HepG2 (cell line): ENCODE data around the gene SLC41A3. TPM values are rescaled to one million over a fixed set of nuclear protein-coding genes. Genes with fewer than 3 reads are reported as not detected.

Source experiments
- ATF3 ChIP-seq: sonication (generic); formaldehyde crosslinking; IDR thresholded peaks from 2 replicates; pipeline ENCODE4 v1.4.0; 2020; ENCODE audit warnings: missing genetic modification reagents
- ATF7-NPFF ChIP-seq: sonication (generic); formaldehyde crosslinking; IDR thresholded peaks from 2 replicates; pipeline ENCODE4 v1.8.1; 2023; ENCODE audit warnings: mild to moderate bottlenecking, low read depth, missing genetic modification reagents, moderate library complexity
- DR1 ChIP-seq: sonication (generic); formaldehyde crosslinking; IDR thresholded peaks from 2 replicates; pipeline ENCODE4 v1.8.0; 2021; ENCODE audit warnings: mild to moderate bottlenecking, missing genetic modification reagents, inconsistent platforms
- FOSL2 ChIP-seq: sonication (generic); formaldehyde crosslinking; IDR thresholded peaks from 2 replicates; pipeline ENCODE4 v1.4.0; 2020; ENCODE audit warnings: missing genetic modification reagents
- MTERF4 ChIP-seq: sonication (generic); formaldehyde crosslinking; IDR thresholded peaks from 2 replicates; pipeline ENCODE4 v1.8.0; 2023; ENCODE audit warnings: mild to moderate bottlenecking, missing genetic modification reagents
- NFYB ChIP-seq: sonication (generic); formaldehyde crosslinking; IDR thresholded peaks from 2 replicates; pipeline ENCODE4 v1.4.0; 2020; ENCODE audit warnings: missing genetic modification reagents
- POLR2A ChIP-seq, 2 experiments: IDR thresholded peaks; 2 replicates each; pipeline ENCODE4 v1.6.1; 2011; ENCODE audit warnings: low read depth in 2 of 2, low read length in 2 of 2, mild to moderate bottlenecking in 1 of 2, moderate library complexity in 1 of 2; ENCODE audit not compliant: insufficient read depth in 1 of 2
- STAG1 ChIP-seq: sonication (generic); formaldehyde crosslinking; IDR thresholded peaks from 2 replicates; pipeline ENCODE4 v1.4.0; 2020; ENCODE audit warnings: missing genetic modification reagents
- THYN1 ChIP-seq: sonication (generic); formaldehyde crosslinking; IDR thresholded peaks from 2 replicates; pipeline ENCODE4 v1.8.1; 2023; ENCODE audit warnings: low read depth, mild to moderate bottlenecking, moderate library complexity, missing genetic modification reagents, borderline replicate concordance
- UBTF ChIP-seq: sonication (generic); formaldehyde crosslinking; IDR thresholded peaks from 2 replicates; pipeline ENCODE4 v1.4.0; 2020; ENCODE audit warnings: mild to moderate bottlenecking, missing genetic modification reagents
- ZNF503 ChIP-seq: sonication (generic); formaldehyde crosslinking; IDR thresholded peaks from 2 replicates; pipeline ENCODE4 v1.4.0; 2020; ENCODE audit warnings: missing genetic modification reagents
- ZNF687 ChIP-seq: sonication (generic); formaldehyde crosslinking; IDR thresholded peaks from 2 replicates; pipeline ENCODE4 v1.5.1; 2020; ENCODE audit warnings: mild to moderate bottlenecking, missing genetic modification reagents, moderate library complexity
- ZNF691 ChIP-seq: sonication (generic); formaldehyde crosslinking; IDR thresholded peaks from 2 replicates; pipeline ENCODE4 v1.4.0; 2020; ENCODE audit warnings: missing genetic modification reagents, low read depth, mild to moderate bottlenecking, borderline replicate concordance
- ZNF720 ChIP-seq: sonication (generic); formaldehyde crosslinking; IDR thresholded peaks from 2 replicates; pipeline ENCODE4 v1.4.0; 2020; ENCODE audit warnings: missing genetic modification reagents
- polyA plus RNA-seq, 8 experiments: library from polyadenylated mRNA; depleted of rRNA in 3 of 8; stranded (reverse) in 7 of 8; unstranded in 1 of 8; fragments of >200 nt; fragmentation: Illumina TruSeq in 4 of 8; extraction: Trizol in 4 of 8; gene quantifications; 2 replicates each; pipeline versions ENCODE4 v1.2.1 to v1.2.3, GENCODE V29; 2011 to 2016; ENCODE audit warnings: low read depth in 4 of 8, missing spikeins in 1 of 8, mixed read lengths in 1 of 8; ENCODE audit not compliant: insufficient read depth in 1 of 8
- total RNA-seq, 5 experiments: library from RNA; depleted of rRNA; stranded (reverse); fragments of >200 nt; fragmentation: Illumina TruSeq; extraction: Trizol; gene quantifications; 2 replicates each; pipeline ENCODE4 v1.2.3, GENCODE V29; 2016; ENCODE audit warnings: low read depth in 1 of 5

SLC41A3 gene
- total and polyA plus RNA-seq, 2 of the 13 experiments (the other 11 are each of a cell fraction or from before 2014, with no cell fraction given) = 26.0 to 71.1 TPM

- TF ChIP-seq ZNF687 (CRISPR knock-in tag) = peak; percentile 91
- no peak for TF ChIP-seq THYN1 (CRISPR knock-in tag)
- no peak for TF ChIP-seq ZNF720 (CRISPR knock-in tag)
- TF ChIP-seq ATF3 (CRISPR knock-in tag) = peak; percentile 49; the same call in 1 of the 2 replicates
- TF ChIP-seq POLR2A (IDR thresholded peaks at IDR 0.05; ENCODE audit: insufficient read depth in 1 of 2, low read depth in 2 of 2, low read length in 2 of 2) = 0 out of 4 replicates have a peak, but pooled peaks of 1 of the 2 experiments have one; percentile 32
- TF ChIP-seq NFYB (CRISPR knock-in tag) = no peak
- TF ChIP-seq MTERF4 (CRISPR knock-in tag) = 0 out of 2 replicates have a peak, but pooled peaks have one; percentile 37
- 0 out of 2 replicates have a peak, but pooled peaks have one; percentile 29 for TF ChIP-seq ZNF503
- TF ChIP-seq DR1 (CRISPR knock-in tag) = 0 out of 2 replicates have a peak, but pooled peaks have one; percentile 32
- TF ChIP-seq FOSL2 (CRISPR knock-in tag) = peak; percentile 96
- TF ChIP-seq STAG1 (CRISPR knock-in tag) = peak; percentile 15; the same call in 1 of the 2 replicates
- peak; percentile 46; the same call in 1 of the 2 replicates for TF ChIP-seq ATF7-NPFF (CRISPR knock-in tag)
- TF ChIP-seq ZNF691 = 0 out of 2 replicates have a peak, but pooled peaks have one; percentile 47
- TF ChIP-seq UBTF (CRISPR knock-in tag) = peak; percentile 66
These were observed 27.0 kb downstream of the SLC41A3 start (continued) for GRCh38 chr3:126056681-126057500.
